WTC11 (cell line): ENCODE data around the gene DBNL.

Experiments
- ARID4B ChIP-seq: sonication (generic); formaldehyde crosslinking; IDR thresholded peaks from 2 replicates; pipeline ENCODE4 v1.8.0; 2023; ENCODE audit warnings: missing genetic modification reagents, mild to moderate bottlenecking, borderline replicate concordance
- ATF3 ChIP-seq: sonication (generic); formaldehyde crosslinking; conservative IDR thresholded peaks from 2 replicates; pipeline ENCODE4 v1.8.1; 2022; ENCODE audit warnings: mild to moderate bottlenecking, missing genetic modification reagents
- CREB1 ChIP-seq: sonication (generic); formaldehyde crosslinking; IDR thresholded peaks from 2 replicates; pipeline ENCODE4 v1.8.0; 2023; ENCODE audit warnings: mild to moderate bottlenecking, missing genetic modification reagents
- CTCF ChIP-seq: fragments of 200-600 bp; IDR thresholded peaks from 2 replicates; pipeline ENCODE4 v1.8.0; 2022; ENCODE audit warnings: antibody characterized with exemption
- ZNF138 ChIP-seq: sonication (generic); formaldehyde crosslinking; conservative IDR thresholded peaks from 2 replicates; pipeline ENCODE4 v1.8.1; 2022; ENCODE audit warnings: mild to moderate bottlenecking, moderate library complexity, missing genetic modification reagents
- ZNF416 ChIP-seq: fragments of 250-450 bp; sonication (Bioruptor Pico); IDR thresholded peaks from 2 replicates; pipeline ENCODE4 v1.9.0; 2021; ENCODE audit warnings: mild to moderate bottlenecking, inconsistent platforms
- TF ChIP-seq, protein P1 (sequence below): sonication (generic); formaldehyde crosslinking; IDR thresholded peaks from 2 replicates; pipeline ENCODE4 v1.8.1; 2022; ENCODE audit warnings: missing genetic modification reagents, borderline replicate concordance

DNA sequence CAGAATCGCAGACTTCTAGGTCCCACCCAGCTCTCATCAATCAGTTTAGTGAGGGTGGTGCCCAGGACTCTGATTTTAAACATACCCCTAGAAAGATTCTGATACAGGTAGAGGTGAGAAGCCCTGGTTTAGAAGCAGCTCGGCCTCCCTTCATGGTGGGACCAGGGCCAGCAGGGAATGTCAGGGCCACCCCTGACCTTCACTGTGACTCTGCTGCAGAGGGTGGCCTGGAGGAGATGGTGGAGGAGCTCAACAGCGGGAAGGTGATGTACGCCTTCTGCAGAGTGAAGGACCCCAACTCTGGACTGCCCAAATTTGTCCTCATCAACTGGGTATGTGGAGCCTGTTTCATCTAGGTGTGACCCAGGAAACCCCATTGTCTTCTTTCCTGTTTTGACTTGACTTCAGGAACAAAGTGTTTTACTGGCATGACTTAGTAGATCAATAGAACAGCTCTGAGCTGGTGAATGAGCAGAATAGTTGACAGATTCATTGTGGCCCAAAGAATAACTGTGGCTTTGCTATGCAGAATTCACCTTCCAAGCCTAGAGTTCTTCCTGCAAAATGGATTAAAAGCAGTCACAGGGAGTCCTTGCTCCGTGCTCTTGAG, 7.2 kb downstream of the DBNL start:
- TF ChIP-seq ATF3 (CRISPR knock-in tag) = no peak
- TF ChIP-seq ZNF138 (CRISPR knock-in tag) = no peak
- TF ChIP-seq CREB1 (CRISPR knock-in tag) = no peak
- no peak for TF ChIP-seq CTCF
- no peak for TF ChIP-seq ARID4B (CRISPR knock-in tag)
- TF ChIP-seq, protein P1, sequence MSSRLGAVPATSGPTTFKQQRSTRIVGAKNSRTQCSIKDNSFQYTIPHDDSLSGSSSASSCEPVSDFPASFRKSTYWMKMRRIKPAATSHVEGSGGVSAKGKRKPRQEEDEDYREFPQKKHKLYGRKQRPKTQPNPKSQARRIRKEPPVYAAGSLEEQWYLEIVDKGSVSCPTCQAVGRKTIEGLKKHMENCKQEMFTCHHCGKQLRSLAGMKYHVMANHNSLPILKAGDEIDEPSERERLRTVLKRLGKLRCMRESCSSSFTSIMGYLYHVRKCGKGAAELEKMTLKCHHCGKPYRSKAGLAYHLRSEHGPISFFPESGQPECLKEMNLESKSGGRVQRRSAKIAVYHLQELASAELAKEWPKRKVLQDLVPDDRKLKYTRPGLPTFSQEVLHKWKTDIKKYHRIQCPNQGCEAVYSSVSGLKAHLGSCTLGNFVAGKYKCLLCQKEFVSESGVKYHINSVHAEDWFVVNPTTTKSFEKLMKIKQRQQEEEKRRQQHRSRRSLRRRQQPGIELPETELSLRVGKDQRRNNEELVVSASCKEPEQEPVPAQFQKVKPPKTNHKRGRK (CRISPR knock-in tag) = no peak
- no peak for TF ChIP-seq ZNF416 (CRISPR knock-in tag)
